HFF-Myc (cell line): Measurements from ENCODE around the gene PDS5A.
"Not testable (repeated sequence)": the region's sequence is repeated elsewhere in the genome, so short reads cannot be mapped to it uniquely, and the experiment has no call there.

ENCODE experiments used
- DNase-seq: peaks from one replicate; pipeline ENCODE4 v3.0.0-alpha.2; 2011; ENCODE audit warnings: low read depth; ENCODE audit errors: extremely low read depth
- H3K4me3 ChIP-seq: replicated peaks from 2 replicates; pipeline ENCODE4 v1.5.1; 2011; ENCODE audit warnings: low read depth, mild to moderate bottlenecking, control low read depth, low read length
- TF ChIP-seq, protein P1 (sequence below): IDR thresholded peaks from 2 replicates; pipeline ENCODE4 v1.5.1; 2012; ENCODE audit warnings: mild to moderate bottlenecking, low read depth, low read length, control low read depth; ENCODE audit errors: missing control alignments

PDS5A gene

DNA sequence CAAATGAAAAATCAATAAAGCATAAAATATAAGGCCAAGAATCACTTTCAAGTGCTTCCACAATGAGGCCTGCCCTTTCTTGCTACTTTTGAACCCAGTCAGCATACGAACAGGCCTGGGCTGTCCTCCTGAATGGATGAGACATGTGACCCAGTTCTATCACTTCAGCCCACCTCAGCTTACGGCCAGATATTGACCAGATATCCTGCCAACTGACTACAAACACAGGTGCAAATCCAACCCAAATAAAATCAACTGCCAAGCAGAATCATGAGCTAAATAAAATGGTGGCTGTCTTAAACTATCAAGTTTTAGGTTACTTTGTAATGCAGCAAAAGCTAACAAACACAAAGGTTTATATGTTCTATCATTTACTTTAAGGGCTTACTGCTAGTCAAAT is 53.7 kb downstream of the PDS5A start:
- TF ChIP-seq, protein P1, sequence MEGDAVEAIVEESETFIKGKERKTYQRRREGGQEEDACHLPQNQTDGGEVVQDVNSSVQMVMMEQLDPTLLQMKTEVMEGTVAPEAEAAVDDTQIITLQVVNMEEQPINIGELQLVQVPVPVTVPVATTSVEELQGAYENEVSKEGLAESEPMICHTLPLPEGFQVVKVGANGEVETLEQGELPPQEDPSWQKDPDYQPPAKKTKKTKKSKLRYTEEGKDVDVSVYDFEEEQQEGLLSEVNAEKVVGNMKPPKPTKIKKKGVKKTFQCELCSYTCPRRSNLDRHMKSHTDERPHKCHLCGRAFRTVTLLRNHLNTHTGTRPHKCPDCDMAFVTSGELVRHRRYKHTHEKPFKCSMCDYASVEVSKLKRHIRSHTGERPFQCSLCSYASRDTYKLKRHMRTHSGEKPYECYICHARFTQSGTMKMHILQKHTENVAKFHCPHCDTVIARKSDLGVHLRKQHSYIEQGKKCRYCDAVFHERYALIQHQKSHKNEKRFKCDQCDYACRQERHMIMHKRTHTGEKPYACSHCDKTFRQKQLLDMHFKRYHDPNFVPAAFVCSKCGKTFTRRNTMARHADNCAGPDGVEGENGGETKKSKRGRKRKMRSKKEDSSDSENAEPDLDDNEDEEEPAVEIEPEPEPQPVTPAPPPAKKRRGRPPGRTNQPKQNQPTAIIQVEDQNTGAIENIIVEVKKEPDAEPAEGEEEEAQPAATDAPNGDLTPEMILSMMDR: no peak
- DNase-seq: no peak

DNA sequence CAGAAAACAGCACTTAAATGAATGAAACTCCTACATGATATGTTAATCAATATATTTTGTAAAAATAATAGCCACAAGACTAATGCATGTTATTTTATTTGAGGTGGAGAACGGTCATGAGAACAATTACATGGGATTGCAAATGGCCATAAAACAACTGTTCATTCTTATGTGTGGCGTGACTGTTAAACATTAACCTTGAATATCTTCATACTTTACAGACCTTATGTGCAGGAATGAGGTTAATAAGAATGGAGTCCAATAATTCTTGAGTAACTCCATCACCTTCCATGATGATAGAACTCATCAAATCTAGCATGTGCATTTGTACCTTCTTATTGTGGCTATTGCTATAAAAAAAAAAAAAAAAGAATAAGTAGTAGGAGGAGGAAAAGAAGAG is 55.3 kb downstream of the PDS5A start:
- H3K4me3 ChIP-seq: no peak overlapping the region
- DNase-seq: no peak
- TF ChIP-seq, protein P1: no peak

More for the DNA sequence above, 53.7 kb downstream of the PDS5A start:
- H3K4me3 ChIP-seq: no peak overlapping the region

DNA sequence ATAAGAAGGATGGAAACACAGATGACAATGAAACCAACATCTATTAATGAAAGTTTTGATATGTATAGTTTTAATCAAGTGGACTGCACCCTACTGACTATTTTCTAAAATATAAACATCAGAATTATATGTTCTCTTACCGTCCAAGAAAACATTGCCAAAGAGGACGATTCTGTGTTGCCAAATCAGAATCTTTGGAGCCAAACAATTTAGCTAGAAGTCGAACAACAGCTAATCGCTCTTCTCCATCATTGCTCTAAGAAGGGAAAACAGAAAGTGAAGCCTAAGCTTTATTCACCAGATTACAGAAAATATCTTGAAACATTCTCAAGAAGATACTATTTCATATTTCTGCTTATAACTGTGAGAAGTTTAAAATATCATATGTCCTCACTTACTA is 64.2 kb downstream of the PDS5A start:
- no peak overlapping the region for H3K4me3 ChIP-seq
- DNase-seq: no peak
- TF ChIP-seq, protein P1: no peak

DNA sequence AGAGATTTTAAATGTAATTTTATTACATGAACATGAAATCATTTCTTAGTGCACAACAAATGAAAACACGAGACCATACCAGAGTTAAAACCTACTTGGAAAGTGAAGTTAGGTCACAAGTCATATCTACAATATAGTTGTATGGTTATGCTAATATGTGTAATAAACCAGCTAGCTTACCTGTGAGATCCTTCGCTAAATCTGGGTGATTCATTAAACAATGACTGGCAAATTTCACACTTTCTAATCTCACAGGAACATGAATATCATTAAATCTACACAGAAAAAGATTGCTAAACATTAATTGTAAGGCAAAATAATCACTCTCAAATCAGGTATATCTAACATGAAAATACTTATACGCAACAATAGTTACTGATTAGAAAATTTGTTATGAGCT is 67.6 kb downstream of the PDS5A start:
- no peak for DNase-seq
- TF ChIP-seq, protein P1: no peak
- no peak overlapping the region for H3K4me3 ChIP-seq

DNA sequence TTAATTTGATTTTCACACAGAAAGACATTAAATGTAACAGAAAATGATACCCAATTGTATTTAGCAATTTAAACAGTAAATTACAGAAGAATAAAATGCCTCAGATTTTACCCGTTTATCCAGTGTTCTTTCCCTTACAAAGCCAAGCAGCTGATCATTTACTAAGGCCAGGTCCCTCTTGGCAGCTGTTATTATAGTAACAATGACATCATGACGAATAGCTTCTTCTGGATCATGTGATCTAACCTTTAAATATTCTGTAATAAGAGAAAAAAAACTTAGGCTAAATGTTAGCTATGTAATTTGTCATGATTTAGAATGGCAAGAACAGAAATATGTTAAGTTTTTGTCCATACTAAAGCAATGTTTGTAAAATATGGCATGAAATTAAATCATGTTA is 69.4 kb downstream of the PDS5A start:
- DNase-seq: no peak
- H3K4me3 ChIP-seq: no peak overlapping the region
- TF ChIP-seq, protein P1: no peak

DNA sequence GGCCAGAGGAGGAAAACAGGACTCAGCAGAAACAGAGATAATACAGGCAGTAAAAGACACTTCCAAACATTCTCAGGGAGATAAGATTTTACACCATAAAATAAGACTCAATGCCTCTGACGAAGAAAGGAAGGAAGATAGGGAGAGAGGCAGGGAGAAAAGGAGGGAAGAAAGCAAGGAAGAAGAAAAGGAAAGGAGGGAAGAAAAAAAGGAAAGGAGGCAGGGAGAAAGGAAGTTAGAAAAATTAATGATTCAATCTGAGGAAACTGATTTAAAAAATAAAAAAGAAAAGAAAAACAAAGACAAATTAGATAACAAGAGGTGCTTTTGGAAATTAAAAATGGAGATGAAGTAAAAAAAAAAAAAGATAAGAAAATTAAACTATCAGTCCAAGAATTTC is 72.1 kb downstream of the PDS5A start:
- no peak for DNase-seq
- no peak overlapping the region for H3K4me3 ChIP-seq
- TF ChIP-seq, protein P1: no peak

DNA sequence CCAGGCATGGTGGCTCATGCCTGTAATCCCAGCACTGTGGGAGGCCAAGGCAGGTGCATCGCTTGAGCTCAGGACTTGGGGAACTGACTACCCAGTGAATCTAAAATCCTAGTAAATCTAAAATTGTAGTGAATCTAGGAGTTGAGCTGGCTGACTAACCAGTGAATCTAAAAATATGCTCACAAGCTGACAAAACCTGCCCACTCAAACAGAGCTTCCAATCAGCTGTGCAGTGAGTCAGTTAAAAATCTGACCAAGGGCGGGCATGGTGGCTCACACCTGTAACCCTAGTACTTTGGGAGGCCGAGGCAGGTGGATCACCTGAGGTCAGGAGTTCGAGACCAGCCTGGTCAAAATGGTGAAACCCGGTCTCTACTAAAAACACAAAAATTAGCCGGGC is 72.7 kb downstream of the PDS5A start:
- DNase-seq: not testable (repeated sequence)

More for the DNA sequence above, 72.7 kb downstream of the PDS5A start:
- H3K4me3 ChIP-seq: not testable (repeated sequence)
